ENCODE results near the gene PYHIN1.
"Not testable (repeated sequence)": the region's sequence is repeated elsewhere in the genome, so short reads cannot be mapped to it uniquely, and the experiment has no call there.

PYHIN1 gene

GRCh38 chr1:158984386-158984785 lies 53.0 kb downstream of the PYHIN1 start:
- DNase-seq = no peak

DNA sequence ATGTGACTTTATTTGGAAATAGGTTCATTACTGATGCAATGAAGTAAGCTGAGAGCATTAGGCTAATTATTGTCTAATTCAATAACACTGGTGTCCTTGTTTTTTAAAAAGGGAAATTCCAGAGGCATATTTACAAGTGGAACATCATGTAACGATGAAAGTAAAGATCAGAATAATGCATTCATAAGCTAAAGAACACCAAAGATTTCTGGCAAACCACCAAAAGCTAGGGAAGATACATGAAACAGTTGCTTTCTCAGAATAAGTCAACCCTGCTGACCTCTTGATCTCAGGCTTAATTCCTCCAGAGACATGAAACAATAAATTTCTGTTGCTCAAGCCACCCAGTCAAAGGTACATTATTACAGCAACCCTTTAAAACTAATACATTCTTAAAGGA lies 58.1 kb downstream of the PYHIN1 start:
- no peak for DNase-seq

GRCh38 chr1:158992787-158993312 lies 61.5 kb downstream of the PYHIN1 start:
- no peak for DNase-seq

- no peak for DNase-seq
These were observed 65.6 kb downstream of the PYHIN1 start for GRCh38 chr1:158996998-158997397.

GRCh38 chr1:158998037-158998780 lies 66.9 kb downstream of the PYHIN1 start:
- DNase-seq = no peak

GRCh38 chr1:158998781-158999161 lies 67.4 kb downstream of the PYHIN1 start:
- DNase-seq = no peak

DNA sequence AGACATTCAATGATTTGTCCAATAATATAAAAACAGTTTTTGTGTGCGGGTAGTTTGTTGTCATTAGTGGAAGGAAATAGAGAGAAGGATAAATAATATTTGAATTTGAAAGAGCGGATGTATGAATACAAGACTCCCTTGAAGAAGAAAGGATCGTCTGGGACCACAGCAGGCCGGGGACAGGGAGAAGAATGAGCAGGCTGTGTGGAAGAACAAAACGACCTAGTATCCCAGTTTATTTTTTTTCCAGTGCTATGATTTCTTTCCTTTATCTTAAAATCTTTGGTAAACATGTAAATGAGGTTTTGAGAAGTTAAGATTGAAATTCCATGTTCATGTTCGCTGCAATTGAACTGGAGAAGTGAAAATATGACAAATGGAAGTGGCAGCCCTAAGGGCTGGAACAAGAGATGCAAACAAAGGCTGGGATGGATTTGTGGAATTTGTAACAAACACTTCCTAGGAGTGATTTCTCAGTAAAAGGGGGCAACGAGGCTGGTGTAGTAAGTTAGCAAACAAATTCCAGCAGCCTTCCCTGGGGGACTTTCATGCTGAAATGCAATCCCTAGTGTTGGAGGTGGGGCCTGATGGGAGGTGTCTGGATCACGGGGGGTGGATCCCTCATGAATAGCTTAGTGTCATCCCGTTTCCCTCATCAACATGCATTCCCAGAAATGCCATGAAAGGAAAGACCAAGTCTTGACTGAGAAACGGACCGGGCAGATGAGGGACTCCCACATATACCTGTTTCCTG lies 68.1 kb downstream of the PYHIN1 start:
- DNase-seq = no peak

- no peak for DNase-seq
These were observed 68.7 kb downstream of the PYHIN1 start for GRCh38 chr1:159000070-159000409.

DNA sequence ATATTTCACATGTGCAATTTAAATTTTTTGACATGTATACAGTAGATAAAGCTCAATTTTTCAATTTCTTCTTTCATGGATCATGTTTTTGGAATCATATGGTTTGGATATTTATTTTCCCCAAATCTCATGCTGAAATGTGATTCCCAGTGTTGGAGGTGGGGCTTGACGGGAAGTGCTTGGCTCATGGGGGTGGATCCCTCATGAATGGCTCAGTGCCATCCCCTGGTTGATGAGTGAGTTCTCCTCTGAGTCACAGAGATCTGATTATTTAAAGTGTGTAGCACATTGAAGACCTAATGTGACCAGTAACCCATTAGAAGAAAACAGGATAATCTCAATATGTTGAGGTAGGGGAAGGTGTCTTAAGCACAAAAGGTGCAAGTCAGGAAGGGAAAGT lies 69.3 kb downstream of the PYHIN1 start:
- no peak for DNase-seq

DNA sequence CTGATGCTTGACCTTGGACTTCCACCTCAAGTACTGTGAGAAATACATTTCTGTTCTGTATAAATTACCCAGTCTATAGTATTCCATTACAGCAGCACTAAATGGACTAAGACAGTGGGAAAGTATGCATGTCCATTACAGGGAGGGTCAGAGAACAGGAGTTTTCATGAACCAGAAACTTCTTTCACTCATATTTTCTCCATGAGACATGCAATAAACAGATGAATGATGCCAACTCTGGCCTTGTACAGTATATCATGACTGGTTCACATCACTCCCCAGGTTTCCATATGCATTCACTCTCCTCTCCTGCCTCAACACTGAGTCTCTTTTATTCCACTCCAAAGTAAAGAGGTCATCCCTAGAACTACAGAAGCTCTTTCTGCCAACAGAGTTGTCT lies 73.8 kb downstream of the PYHIN1 start:
- no peak for DNase-seq

DNA sequence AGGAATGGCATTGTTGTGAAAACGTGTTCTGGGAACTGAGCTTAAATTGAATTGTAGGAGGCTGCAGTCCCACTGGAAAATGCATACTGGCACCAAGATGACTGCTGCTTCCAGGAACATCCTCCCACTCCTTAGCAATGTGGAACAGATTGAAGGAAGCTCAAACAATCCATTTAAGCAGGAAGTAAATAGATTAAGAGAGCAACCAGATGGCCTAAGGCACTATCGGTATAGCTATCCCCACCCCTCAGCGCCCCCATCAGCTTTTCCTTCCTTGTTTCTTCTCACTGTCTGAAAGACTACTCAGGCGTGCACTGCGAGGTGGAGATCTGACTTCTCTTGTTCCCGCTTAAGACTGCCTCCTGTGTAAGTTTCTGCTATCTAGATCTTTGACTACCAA lies 74.3 kb downstream of the PYHIN1 start:
- DNase-seq = no peak

GRCh38 chr1:159006210-159006807 lies 75.0 kb downstream of the PYHIN1 start:
- not testable (repeated sequence) for DNase-seq

DNA sequence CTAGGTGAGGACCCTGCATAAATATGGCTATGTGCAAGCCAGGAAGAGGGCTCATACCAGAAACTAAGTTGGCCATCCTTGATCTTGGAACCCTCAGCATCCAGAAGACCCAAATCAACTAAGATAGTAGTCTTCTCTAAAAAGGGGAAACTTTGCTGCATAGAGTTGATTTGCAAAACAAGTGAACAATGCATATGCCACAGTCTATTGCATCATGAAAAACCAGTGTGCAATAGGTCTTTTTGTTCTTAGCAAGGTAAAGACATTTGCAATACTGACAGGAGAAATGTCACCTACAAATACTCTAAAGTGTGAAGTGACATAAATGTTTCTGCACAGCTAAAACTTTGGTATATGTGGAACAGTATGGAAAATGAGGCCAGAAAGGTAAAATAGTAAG lies 76.4 kb downstream of the PYHIN1 start:
- no peak for DNase-seq

GRCh38 chr1:159008744-159009188 lies 77.4 kb downstream of the PYHIN1 start:
- no peak for DNase-seq

DNA sequence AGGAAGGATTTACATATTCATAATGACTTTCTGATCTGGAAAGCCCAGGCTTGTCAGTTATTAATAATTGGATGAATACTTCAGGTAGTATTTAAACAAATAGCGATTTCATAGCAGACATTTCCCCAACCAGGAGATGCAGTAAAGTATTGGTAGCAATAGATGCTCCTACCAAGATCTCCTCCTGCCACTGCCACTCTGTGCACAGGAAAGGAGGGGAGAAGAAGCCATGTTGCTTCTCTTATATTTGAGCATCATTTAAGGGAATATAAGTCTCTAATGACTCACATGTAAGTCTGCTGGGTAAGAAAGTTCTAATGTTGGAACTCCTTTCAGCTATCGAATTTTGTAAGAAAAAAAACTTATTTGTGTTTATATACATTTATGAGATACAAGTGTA lies 77.9 kb downstream of the PYHIN1 start:
- no peak for DNase-seq

DNA sequence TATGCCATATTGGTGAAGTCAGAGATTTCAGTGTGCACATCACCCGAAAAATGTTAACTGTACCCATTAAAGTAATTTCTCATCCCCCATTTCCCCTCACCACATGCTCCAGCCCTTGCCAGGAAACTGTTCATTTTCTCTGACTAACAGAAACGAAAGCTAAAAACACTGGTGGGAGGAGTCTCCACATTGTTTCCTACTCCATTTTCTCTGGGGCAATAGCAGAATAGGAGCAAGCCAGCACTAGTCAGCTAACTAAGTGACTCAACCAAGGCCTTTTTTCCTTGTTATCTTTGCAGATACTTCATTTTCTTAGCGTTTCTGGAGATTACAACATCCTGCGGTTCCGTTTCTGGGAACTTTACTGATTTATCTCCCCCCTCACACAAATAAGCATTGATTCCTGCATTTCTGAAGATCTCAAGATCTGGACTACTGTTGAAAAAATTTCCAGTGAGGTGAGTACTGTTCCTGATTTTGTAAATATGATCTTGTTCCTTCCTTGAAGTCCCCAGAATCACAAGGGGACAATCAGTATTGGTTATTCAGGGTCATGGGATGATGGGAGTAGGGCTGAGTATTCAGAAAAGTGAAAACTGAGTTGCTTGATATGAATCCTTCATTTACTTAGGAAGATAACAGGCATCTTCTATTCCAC lies 78.5 kb downstream of the PYHIN1 start, which contains the start of gene IFI16:
IFI16 (plus strand) TSS at position 204 of the 658 bp plus-strand sequence. CDS start 4,774 bp downstream, outside the sequence.
- DNase-seq = no peak

- DNase-seq = no peak
These were observed 79.0 kb downstream of the PYHIN1 start for GRCh38 chr1:159010391-159010790.

DNA sequence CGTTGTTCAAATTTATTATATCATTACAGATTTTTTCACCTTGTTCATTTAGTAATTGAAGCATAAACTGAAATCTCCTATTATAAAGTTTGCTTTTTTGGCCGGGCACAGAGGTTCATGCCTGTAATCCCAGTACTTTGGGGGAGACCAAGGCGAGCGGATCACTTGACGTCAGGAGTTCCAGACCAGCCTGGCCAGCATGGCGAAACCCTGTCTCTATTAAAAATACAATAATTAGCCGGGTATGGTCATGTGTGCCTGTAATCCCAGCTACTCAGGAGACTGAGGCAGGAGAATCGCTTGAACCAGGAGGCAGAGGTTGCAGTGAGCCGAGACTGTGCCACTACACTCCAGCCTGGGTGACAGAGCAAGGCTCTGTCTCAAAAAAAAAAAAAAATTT lies 79.6 kb downstream of the PYHIN1 start:
- not testable (repeated sequence) for DNase-seq

DNA sequence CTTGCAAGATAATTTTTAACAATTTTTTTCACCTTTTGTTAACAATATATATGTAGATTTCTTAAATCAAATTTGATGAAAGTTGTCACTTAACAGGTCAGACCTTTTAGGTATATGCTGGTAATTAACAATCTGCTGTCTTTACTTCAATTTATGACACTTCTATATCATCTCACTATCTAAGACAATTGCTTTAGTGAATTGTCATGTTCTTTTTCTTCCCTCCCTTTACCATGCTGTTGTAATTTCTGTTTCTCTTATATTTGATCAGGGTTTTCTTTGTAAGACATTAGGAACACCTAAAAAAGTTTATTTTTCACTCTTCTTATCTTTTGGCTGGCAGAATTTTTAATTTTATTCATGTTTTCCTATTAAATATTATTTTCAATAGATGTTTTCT lies 80.4 kb downstream of the PYHIN1 start:
- DNase-seq = no peak

- DNase-seq = no peak
These were observed 81.1 kb downstream of the PYHIN1 start for GRCh38 chr1:159012495-159012894.

DNA sequence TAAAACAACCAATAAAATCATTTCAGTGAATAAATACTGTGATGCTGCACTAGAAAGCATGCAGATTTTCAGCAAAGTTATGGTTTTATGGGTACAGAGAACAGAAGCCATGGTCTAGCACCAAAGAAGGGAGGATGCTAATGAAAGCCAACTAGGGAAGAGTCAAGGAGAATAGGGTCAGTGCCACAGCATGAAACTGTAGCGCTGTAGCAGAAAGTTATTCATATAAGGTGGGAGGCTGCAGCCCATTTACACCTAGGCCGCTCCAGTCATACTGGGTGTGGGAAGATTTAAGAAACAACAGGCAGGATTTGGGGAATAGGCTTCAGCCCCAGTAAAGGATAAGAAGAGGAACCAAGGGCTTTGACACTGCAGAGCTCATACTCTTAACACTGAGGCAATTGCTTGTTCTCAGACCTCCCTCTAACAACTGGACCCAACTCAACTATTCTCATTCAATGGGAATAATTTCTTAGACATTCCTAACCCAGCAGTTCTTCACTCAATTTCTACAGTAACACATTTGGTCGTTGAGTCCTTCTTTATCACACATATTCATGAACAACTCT lies 82.7 kb downstream of the PYHIN1 start:
- DNase-seq = no peak

- DNase-seq = no peak
These were observed 83.5 kb downstream of the PYHIN1 start for GRCh38 chr1:159014851-159015250.

- DNase-seq = no peak
These were observed 84.1 kb downstream of the PYHIN1 start for GRCh38 chr1:159015440-159015909.

Measured in cortex of kidney (tissue), 1 donor.